GM18867 (cell line): ENCODE measurements around the gene PLXNB2.

Source experiments
- ATAC-seq: cut with Tn5 transposase; IDR thresholded peaks from one replicate; pipeline ENCODE4 v1.9.1; 2021; ENCODE audit warnings: mild to moderate bottlenecking, moderate library complexity; ENCODE audit not compliant: unreplicated experiment

The PLXNB2 gene

DNA sequence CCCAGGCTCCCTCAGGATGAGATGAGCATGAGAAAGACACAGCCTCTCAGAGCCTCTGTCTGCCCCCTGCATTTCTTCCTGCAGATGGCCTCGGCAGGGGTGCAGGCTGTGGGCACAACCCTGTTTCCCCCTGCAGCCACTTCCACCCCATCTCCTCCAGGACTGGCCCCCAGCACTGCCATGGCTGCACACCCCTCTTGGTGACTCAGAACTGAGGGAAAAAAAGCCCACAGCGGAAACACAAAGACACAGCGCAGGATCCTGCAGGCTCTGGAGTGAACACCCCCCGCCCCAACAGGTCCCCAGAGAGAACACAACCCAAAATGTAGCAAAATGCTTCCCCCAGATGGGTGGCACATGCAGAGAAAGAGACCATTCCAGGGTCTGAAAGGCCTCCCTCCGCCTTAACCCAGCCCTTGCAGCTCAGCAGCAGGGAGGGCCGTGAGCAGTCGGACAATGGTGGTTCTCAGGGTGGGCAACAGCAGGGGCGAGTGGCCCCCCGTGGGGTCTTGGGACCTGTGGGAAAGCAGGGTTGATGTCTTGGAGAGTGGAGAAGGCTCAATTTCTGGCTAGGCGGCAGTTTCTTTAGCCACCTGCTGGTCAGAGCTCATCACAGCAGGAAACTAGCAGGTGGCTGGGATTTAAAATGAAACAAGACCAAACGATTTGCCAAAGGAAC lies 70.6 kb downstream of the PLXNB2 start:
- ATAC-seq, result no peak

DNA sequence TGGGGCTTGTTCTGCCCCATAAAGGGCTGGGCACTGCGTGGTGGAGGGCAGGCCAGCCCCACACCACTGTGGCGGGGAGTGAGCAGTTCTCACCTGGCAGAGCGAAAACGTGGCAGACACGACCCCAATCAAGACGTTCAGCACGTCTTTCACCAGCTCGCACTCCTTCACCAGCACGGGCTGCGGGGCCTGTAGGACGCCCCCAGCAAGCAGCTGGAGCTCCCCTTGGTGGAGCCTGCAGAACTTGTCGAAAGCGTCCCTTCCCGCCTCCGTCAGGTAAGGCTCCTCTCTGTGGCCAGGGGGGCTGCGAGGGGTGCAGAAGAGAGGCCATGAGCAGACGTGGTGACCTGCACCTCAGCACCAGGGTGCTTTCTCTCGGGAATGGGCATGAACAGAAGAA lies 74.2 kb downstream of the PLXNB2 start:
- ATAC-seq, result no peak

DNA sequence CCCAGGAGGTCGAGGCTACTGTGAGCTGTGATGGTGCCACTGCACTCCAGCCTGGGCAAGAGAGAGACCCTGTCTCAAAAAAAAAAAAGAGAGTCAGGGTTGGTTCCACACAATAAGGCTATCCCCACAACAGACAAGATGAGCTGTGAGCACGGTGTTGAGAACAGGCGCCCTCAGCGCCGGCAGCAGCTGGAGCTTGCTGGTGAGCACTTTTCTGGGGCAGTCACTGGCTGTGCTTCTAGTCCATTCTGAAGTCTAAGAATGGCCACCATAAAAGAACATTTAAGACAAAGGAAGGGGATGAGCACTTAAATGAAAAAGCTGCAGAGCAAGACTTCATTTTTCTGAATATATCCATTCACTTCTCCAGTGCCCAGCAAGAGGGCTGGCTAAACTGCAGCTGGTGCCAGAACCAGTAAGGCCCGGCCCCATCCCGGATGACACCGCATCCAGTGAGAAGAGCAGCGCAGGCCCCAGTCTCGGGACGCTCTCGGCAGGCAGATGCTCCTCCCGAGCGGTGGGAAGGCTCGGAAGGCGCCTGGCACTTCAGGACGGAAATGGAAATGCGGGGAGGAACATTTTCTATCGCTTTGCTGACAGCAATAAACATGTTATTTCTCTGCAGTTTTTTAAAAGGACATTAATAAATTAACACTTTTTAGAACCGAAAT lies 74.8 kb downstream of the PLXNB2 start:
- no peak for ATAC-seq

DNA sequence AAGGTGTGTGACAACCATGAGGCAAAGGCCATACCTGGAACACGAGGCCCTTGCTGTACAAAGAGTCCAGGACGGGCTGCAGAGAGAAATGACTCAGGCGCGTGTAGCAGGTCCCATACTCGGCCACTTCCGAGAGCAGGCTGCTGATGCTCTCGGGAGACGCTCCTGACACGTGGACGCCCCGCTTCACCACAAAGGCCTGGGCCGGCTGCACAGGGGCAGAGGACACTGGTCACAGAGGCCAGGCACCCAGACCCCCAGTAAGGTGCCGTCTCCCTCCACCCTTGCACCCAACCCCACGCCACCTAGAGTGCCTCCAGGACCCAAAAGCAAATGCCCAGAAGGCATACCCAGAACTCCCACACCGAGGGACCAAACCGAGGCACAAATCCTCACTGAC lies 78.1 kb downstream of the PLXNB2 start:
- no peak for ATAC-seq

DNA sequence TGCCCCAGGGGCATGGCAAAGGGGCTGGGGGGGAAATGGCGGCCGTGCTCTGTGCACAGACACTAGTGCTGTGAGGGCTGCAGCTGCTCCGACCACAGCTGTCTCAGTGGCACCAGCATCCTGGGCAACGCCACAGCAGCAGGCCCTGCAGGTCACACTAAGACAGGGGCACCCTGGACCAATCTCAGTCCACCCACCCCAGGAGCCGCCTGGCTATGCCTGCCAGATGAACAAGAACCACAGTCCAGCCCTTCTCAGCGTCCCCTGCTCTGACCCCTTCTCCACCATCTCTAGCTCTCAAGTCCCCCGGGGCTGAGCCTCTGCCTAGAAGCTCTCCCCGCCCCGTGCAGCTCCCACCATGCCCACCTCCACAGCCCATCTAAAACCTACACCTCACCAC lies 79.1 kb downstream of the PLXNB2 start:
- ATAC-seq, result no peak

DNA sequence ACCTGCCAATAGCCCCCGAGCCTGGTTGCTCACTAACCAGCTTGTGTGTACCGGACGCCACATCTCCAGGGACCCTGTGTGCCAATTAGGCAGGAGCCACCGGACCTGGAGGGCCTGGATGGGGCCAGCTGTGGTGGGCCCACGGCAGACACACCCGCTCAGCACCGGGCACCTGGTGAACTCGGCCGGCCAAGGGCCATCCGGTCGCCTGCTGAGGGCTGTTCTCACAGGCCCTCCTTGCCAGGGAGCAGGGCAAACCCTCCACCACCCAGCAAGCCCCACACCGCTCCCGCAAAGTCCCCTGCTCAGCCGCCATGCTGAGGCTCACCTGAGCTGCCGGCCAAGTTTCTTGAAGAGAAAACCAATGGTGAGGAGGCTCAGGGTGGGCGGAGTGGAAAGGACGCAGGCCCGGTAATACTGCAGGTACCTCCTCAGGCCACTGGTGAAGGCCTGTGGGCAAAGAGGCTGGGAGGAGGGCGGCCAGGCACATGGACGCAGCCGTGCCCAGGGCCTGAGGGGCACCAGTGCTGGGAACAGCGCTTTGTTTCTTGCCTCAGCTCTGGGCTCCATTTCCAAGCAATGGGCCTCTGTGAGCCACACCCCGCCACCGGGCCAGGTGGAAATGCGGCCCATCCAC lies 79.7 kb downstream of the PLXNB2 start:
- ATAC-seq, result no peak

DNA sequence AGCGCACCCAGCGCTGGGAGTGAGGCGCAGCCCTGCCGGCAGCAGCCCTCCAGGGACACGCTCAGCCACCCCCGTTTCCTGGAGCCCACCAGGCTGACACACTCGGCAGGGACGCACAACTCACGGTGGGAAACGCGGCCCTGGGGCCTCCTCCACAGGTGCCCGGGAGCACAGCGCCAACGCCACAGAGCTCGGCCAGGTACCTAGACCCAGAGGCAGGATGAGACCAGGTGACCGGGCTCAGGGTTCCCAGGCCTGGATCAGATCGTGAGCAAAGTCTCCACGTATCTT lies 80.6 kb downstream of the PLXNB2 start:
- ATAC-seq, result no peak

DNA sequence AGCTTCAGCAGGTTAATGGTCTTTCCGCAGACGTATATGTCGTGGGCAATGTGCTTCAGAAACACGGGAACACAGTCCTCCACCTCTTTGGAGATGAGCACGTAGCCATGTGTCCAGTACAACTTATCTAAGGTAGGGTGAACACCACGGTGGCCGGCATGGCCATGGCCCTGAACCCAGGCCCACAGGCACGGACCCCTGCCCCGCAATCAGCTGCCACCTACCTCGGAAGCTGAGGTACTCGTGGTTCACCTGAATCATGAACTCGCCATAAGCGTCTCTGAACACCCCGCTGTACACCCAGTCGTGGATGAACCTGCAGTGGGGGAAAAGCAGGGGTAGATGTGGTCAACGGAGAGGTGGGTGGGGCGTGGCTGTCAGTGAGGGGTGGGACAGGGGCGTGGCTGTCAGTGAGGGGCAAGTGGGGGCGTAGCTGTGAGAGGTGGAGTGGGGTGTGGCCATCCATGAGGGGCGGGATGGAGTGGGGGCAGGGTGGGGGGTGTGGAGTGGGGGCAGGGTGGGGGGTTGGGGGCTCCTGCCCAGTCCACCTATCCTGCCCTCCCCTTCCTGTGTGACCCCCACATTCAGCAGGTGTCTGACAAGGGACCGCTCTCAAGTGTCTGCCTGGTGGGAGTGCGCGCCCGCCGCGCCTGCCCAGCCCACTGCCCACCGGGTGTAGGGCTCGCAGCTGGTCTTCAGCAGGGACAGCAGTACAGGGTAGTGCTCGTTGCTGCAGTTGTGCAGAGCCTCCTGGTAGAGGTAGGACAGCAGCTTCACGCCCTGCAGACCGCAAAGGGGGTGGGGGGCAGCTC lies 81.2 kb downstream of the PLXNB2 start:
- ATAC-seq, result no peak

DNA sequence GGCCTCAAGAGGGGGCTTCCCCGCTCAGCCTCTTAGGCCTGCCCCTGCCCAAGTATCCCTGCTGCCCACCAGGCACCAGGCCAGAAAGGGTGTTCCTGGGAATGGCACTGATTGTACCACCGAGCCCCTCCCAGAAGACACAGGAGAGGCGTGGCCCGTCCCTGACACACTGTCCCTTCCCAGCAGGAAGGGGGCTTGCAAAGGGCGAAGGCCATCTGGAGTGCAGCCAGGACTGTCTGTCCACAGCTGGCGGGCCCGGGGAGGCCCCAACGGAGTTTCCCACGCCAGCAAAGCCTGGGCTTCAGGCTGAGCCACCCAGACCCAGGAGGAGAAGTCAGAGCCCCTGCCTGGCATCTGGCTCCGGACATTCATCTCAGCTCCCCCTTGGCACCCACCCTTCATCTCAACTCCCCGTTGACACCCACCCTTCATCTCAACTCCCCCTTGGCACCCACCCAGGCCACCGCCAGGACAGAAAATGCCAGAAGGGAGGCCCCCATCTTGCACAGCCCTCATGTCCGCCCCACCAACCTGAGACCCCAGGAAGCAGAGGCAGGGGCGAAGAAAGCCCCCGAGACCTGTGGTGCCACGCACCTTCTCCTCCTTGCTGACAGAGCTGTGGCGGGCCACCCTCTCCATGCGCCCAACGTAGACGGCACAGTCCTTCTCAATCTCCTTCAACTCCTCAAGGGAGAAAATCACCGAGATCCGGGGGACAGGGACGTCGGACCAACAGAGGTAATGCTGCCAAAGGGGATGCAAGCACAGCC lies 82.1 kb downstream of the PLXNB2 start:
- no peak for ATAC-seq
